Measurements from ENCODE around the gene CCNA1.

- no peak for TF ChIP-seq CTCF (conservative IDR thresholded peaks at IDR 0.05)
- no peak for TF ChIP-seq ZFX (IDR thresholded peaks at IDR 0.05)
These were observed 21.8 kb downstream of the CCNA1 start for GRCh38 chr13:36454121-36454520.
